ENCODE results near the gene TMEM52.

TMEM52 gene

GRCh38 chr1:1875932-1876331 is 43.1 kb downstream of the TMEM52 start:
- Histone ChIP-seq H3K9me3 (replicated peaks; ENCODE audit: insufficient read depth, low read length) (no peaks in the 10 kb centered on the region), H3K27me3 (replicated peaks; ENCODE audit: insufficient read depth, low read length) (no peaks in the 10 kb centered on the region), H3K4me1 (ENCODE audit: low read length) (no peaks in the 10 kb centered on the region), H3K36me3 (replicated peaks; ENCODE audit: insufficient read depth, low read length) (peaks cover 4% of the 10 kb centered on the region), H3K27ac (ENCODE audit: low read length) (no peak overlapping the region), H3K9ac (ENCODE audit: low read length) (no peak overlapping the region), H4K20me1 (ENCODE audit: insufficient read depth, low read length) (peaks cover 29% of the 10 kb centered on the region), H3K4me3 (ENCODE audit: low read length) (no peak overlapping the region), H3K9me2 (replicated peaks; ENCODE audit: insufficient read depth, low read length) (no peaks in the 10 kb centered on the region), H2AFZ (ENCODE audit: low read length) (no peak overlapping the region), H3K79me2 (ENCODE audit: low read length) (peaks cover 96% of the 10 kb centered on the region), H3F3A (ENCODE audit: insufficient read depth, low read length) (no peaks in the 10 kb centered on the region), H3K4me2 (ENCODE audit: low read depth, low read length) (no peak overlapping the region)
- DNase-seq, result no peak
- TF ChIP-seq, protein P1, sequence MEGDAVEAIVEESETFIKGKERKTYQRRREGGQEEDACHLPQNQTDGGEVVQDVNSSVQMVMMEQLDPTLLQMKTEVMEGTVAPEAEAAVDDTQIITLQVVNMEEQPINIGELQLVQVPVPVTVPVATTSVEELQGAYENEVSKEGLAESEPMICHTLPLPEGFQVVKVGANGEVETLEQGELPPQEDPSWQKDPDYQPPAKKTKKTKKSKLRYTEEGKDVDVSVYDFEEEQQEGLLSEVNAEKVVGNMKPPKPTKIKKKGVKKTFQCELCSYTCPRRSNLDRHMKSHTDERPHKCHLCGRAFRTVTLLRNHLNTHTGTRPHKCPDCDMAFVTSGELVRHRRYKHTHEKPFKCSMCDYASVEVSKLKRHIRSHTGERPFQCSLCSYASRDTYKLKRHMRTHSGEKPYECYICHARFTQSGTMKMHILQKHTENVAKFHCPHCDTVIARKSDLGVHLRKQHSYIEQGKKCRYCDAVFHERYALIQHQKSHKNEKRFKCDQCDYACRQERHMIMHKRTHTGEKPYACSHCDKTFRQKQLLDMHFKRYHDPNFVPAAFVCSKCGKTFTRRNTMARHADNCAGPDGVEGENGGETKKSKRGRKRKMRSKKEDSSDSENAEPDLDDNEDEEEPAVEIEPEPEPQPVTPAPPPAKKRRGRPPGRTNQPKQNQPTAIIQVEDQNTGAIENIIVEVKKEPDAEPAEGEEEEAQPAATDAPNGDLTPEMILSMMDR (IDR thresholded peaks at IDR 0.05; ENCODE audit: low read length), result no peak
- TF ChIP-seq EZH2phosphoT487 (IDR thresholded peaks at IDR 0.05; ENCODE audit: low read length) (no peak), EZH2 (optimal IDR thresholded peaks at IDR 0.05; ENCODE audit: low read depth, low read length) (no peak)

DNA sequence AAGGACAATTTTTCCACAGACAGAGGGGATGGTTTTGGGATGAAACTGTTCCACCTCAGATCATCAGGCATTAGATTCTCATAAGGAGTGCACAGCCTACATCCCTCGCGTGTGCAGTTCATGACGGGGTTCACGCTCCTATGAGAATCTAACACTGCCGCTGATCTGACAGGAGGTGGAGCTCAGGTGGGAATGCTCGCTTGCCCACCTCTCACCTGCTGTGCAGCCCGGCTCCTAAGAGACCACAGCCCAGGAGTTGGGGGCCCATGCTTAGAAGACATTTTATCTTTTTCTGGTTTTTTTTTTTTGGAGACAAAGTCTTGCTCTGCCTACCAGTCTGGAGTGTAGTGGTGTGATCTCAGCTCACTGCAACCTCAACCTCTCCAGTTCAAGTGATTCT is 44.2 kb downstream of the TMEM52 start:
- H3K36me3 ChIP-seq (replicated peaks; ENCODE audit: insufficient read depth, low read length), result peaks cover 4% of the 10 kb centered on the region
- no peaks in the 10 kb centered on the region for H3F3A ChIP-seq (ENCODE audit: insufficient read depth, low read length)

DNA sequence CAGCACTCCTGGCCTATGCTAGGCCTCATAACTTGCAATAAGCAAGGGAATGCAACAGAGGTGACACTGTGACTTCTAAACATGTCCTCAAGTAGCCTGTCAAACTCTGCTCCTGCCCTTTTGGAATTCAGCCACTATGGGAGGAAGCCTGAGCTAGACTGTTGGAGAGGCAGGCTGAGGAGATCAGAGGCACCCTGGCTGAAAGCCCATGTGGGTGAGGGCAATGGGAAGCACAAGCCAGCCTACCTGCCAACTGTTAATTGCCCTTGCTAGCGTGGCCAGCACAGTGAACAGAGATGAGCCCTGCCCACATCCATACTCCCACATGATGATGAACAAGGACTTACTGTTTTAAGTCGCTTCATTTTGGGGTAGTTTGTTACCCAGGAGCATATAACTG is 45.9 kb downstream of the TMEM52 start:
- Histone ChIP-seq H3K4me1 (ENCODE audit: low read length) (no peaks in the 10 kb centered on the region), H3K36me3 (replicated peaks; ENCODE audit: insufficient read depth, low read length) (peaks cover 4% of the 10 kb centered on the region; the same call in 1 of the 2 replicates), H3K27ac (ENCODE audit: low read length) (no peak overlapping the region), H3K27me3 (replicated peaks; ENCODE audit: insufficient read depth, low read length) (no peaks in the 10 kb centered on the region), H3K9me2 (replicated peaks; ENCODE audit: insufficient read depth, low read length) (no peaks in the 10 kb centered on the region), H3K9ac (ENCODE audit: low read length) (no peak overlapping the region), H3K4me2 (ENCODE audit: low read depth, low read length) (no peak overlapping the region), H4K20me1 (ENCODE audit: insufficient read depth, low read length) (peaks cover 21% of the 10 kb centered on the region), H3F3A (ENCODE audit: insufficient read depth, low read length) (no peaks in the 10 kb centered on the region), H3K4me3 (ENCODE audit: low read length) (no peak overlapping the region), H2AFZ (ENCODE audit: low read length) (no peak overlapping the region), H3K9me3 (replicated peaks; ENCODE audit: insufficient read depth, low read length) (no peaks in the 10 kb centered on the region), H3K79me2 (ENCODE audit: low read length) (peaks cover 96% of the 10 kb centered on the region)
- TF ChIP-seq, protein P1 (IDR thresholded peaks at IDR 0.05; ENCODE audit: low read length), result no peak
- no peak for TF ChIP-seq EZH2 (optimal IDR thresholded peaks at IDR 0.05; ENCODE audit: low read depth, low read length)
- no peak for TF ChIP-seq EZH2phosphoT487 (IDR thresholded peaks at IDR 0.05; ENCODE audit: low read length)
- no peak for DNase-seq

More for the DNA sequence above, 44.2 kb downstream of the TMEM52 start:
- Histone ChIP-seq H3K9me2 (replicated peaks; ENCODE audit: insufficient read depth, low read length) (no peaks in the 10 kb centered on the region), H3K27me3 (replicated peaks; ENCODE audit: insufficient read depth, low read length) (no peaks in the 10 kb centered on the region), H3K4me3 (ENCODE audit: low read length) (no peak overlapping the region), H3K4me1 (ENCODE audit: low read length) (no peaks in the 10 kb centered on the region), H4K20me1 (ENCODE audit: insufficient read depth, low read length) (peaks cover 24% of the 10 kb centered on the region), H3K27ac (ENCODE audit: low read length) (no peak overlapping the region), H3K9me3 (replicated peaks; ENCODE audit: insufficient read depth, low read length) (no peaks in the 10 kb centered on the region), H3K79me2 (ENCODE audit: low read length) (peaks cover 97% of the 10 kb centered on the region), H3K4me2 (ENCODE audit: low read depth, low read length) (no peak overlapping the region), H2AFZ (ENCODE audit: low read length) (no peak overlapping the region), H3K9ac (ENCODE audit: low read length) (no peak overlapping the region)
- DNase-seq, result no peak
- TF ChIP-seq EZH2 (optimal IDR thresholded peaks at IDR 0.05; ENCODE audit: low read depth, low read length), result no peak
- no peak for TF ChIP-seq EZH2phosphoT487 (IDR thresholded peaks at IDR 0.05; ENCODE audit: low read length)
- TF ChIP-seq, protein P1 (IDR thresholded peaks at IDR 0.05; ENCODE audit: low read length), result no peak
